ENCODE data around the gene MPO.

The MPO gene

DNA sequence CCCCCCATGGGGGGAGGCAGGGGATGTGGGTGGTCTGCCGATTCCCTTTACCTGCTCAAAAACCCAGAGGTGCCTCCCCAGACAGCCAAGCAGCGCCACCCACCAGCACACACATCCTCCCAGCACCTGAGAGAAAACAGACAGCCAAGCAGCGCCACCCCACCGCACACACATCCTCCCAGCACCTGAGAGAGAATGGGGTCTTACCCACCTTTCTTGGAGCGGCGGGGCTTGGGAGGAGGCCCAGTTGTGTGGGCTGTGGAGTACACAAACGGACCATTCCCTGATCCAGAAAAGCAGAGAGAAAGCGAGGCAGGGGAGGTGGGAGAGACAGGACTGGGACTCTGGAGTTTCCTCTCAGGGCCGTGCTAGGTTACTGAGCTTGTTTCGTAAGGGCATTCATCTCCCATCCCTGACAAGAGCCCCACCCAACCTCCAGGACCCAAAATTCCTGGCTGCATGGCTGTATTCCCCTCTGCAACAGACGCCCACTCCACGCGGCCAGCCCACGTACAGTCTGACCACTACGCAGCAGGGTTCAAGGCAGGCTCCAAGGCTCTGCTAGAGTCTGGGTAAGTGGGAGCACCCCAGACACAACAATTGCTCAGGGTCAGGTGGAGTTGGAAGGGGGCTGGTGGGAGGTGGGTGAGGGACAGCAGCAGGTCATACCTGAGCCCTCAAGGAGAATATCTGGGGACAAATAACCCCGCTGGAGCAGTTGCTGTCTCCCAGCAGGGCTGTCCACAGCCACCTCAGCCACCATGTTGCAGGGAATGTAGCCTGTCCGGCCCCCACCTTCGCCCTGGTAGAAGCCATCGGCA is 25.6 kb upstream of the MPO start:
- Histone ChIP-seq H2AK5ac (ENCODE audit: low read length, severe bottlenecking) (no peak overlapping the region), H3K4me2 (ENCODE audit: low read length, poor library complexity, severe bottlenecking) (no peak overlapping the region), H3K9me3 (ENCODE audit: control insufficient read depth, low read length) (no peaks in the 10 kb centered on the region), H3K4me3 (ENCODE audit: insufficient read depth in 1 of 2, low read depth in 1 of 2, low read length in 2 of 2) (no peak overlapping the region), H3K14ac (ENCODE audit: low read length in 2 of 2) (no peak overlapping the region), H3K9ac (ENCODE audit: low read length) (no peak overlapping the region), H4K91ac (ENCODE audit: low read length) (no peak overlapping the region), H4K8ac (ENCODE audit: low read length) (no peak overlapping the region), H3K18ac (ENCODE audit: low read depth in 1 of 2, low read length in 2 of 2) (no peak overlapping the region), H2BK15ac (ENCODE audit: low read depth, poor library complexity, severe bottlenecking) (no peak overlapping the region), H2BK12ac (ENCODE audit: low read length in 2 of 2) (no peak overlapping the region), H3K27ac (ENCODE audit: low read length, poor library complexity, severe bottlenecking) (no peak overlapping the region), H2BK120ac (ENCODE audit: low read depth, low read length) (no peak overlapping the region), H3K4ac (ENCODE audit: low read depth in 1 of 2, low read length in 2 of 2) (no peak overlapping the region), H3K36me3 (ENCODE audit: control insufficient read depth in 1 of 2, insufficient read depth in 2 of 2, low read depth in 1 of 2, low read length in 2 of 2) (no peaks in the 10 kb centered on the region), H2BK5ac (ENCODE audit: low read depth, low read length, poor library complexity, severe bottlenecking) (no peak overlapping the region), H3K27me3 (ENCODE audit: control insufficient read depth in 1 of 2, insufficient read depth in 1 of 2, low read length in 2 of 2) (peaks cover 31 to 66% of the 10 kb centered on the region in 2 experiments), H3K23ac (ENCODE audit: low read length in 2 of 2) (no peak overlapping the region), H3K79me1 (replicated peaks; ENCODE audit: low read length, poor library complexity, severe bottlenecking) (no peaks in the 10 kb centered on the region), H2AFZ (ENCODE audit: low read depth, low read length) (no peak overlapping the region), H3K4me1 (ENCODE audit: control insufficient read depth, insufficient read depth, low read depth, low read length) (no peaks in the 10 kb centered on the region)
- 84% methylated on average over 19 of the region's 19 CpGs for WGBS
- DNase-seq, result no peak

DNA sequence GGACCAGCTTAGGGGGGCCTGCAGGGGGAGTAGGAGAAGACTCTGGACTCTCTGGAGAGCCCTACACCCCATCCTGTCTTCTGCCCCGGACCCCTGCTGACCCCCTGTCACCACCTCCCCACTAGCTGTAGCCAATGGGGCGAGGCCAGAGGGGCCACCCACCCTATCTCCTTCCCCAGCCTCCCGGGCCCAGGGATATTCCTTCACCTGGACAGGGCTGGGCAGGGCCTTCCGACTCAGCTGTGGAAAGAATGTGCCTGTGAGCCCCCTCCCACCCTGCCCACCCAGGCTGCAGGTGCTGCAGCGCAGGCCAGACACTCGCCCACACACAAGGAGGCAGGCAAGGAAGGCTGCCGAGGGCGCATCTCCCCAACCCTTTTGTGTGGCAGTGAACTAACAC is 24.9 kb upstream of the MPO start:
- Histone ChIP-seq H2BK15ac (ENCODE audit: low read depth, poor library complexity, severe bottlenecking) (no peak overlapping the region), H3K4ac (ENCODE audit: low read depth in 1 of 2, low read length in 2 of 2) (no peak overlapping the region), H3K23ac (ENCODE audit: low read length in 2 of 2) (no peak overlapping the region), H2AFZ (ENCODE audit: low read depth, low read length) (no peak overlapping the region), H2AK5ac (ENCODE audit: low read length, severe bottlenecking) (no peak overlapping the region), H3K18ac (ENCODE audit: low read depth in 1 of 2, low read length in 2 of 2) (no peak overlapping the region), H3K27ac (ENCODE audit: low read length, poor library complexity, severe bottlenecking) (no peak overlapping the region), H4K8ac (ENCODE audit: low read length) (no peak overlapping the region), H3K27me3 (ENCODE audit: control insufficient read depth in 1 of 2, insufficient read depth in 1 of 2, low read length in 2 of 2) (peaks cover 32 to 69% of the 10 kb centered on the region in 2 experiments), H3K4me2 (ENCODE audit: low read length, poor library complexity, severe bottlenecking) (no peak overlapping the region), H3K9me3 (ENCODE audit: control insufficient read depth, low read length) (no peaks in the 10 kb centered on the region), H3K79me1 (replicated peaks; ENCODE audit: low read length, poor library complexity, severe bottlenecking) (no peaks in the 10 kb centered on the region), H3K36me3 (ENCODE audit: control insufficient read depth in 1 of 2, insufficient read depth in 2 of 2, low read depth in 1 of 2, low read length in 2 of 2) (no peaks in the 10 kb centered on the region), H3K4me1 (ENCODE audit: control insufficient read depth, insufficient read depth, low read depth, low read length) (no peaks in the 10 kb centered on the region), H2BK5ac (ENCODE audit: low read depth, low read length, poor library complexity, severe bottlenecking) (no peak overlapping the region), H2BK12ac (ENCODE audit: low read length in 2 of 2) (no peak overlapping the region), H3K9ac (ENCODE audit: low read length) (no peak overlapping the region), H4K91ac (ENCODE audit: low read length) (no peak overlapping the region), H3K4me3 (ENCODE audit: insufficient read depth in 1 of 2, low read depth in 1 of 2, low read length in 2 of 2) (no peak overlapping the region), H2BK120ac (ENCODE audit: low read depth, low read length) (no peak overlapping the region), H3K14ac (ENCODE audit: low read length in 2 of 2) (no peak overlapping the region)
- 73% methylated on average over 8 of the region's 8 CpGs for WGBS
- DNase-seq, result no peak

DNA sequence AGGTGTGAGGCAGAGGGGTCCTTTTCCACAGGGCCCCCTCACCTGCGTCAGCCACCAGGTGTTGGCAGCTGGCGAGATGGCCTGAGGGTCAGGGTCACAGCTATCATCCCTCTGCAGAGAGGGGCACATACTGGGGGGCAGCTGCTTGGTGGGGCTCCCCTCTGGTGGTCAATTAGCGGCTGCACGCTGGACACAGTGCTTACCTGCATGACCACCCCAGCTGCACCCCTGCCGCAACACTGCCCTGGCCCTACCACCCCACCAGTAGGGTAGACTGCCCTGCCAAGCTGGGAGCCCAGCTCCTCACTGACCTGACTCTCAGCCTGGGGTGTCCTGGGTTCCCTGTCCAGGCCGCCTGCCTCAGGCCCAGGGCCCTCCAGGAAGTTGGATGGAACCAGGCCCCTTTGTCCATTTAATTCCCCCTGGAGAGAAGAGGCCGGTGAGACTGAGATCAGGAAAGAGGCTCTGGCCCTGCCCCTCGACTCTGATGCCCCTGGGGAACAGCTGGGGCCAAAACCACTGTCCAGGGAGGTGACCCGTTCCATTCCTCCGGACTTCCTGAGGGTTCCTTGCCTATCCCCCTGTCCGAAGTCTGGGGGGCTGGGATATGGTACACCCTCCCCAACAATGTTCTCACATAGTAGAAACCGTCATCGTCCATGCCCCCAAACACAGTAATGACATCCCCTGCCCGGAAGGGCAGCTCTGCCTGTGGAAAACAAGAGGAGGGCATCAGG is 24.2 kb upstream of the MPO start:
- H3K4me3 ChIP-seq (ENCODE audit: insufficient read depth in 1 of 2, low read depth in 1 of 2, low read length in 2 of 2), result no peak overlapping the region
- no peak overlapping the region for H4K8ac ChIP-seq (ENCODE audit: low read length)
- H3K27me3 ChIP-seq (ENCODE audit: control insufficient read depth in 1 of 2, insufficient read depth in 1 of 2, low read length in 2 of 2), result peaks cover 36 to 74% of the 10 kb centered on the region in 2 experiments
- H2BK120ac ChIP-seq (ENCODE audit: low read depth, low read length), result no peak overlapping the region
- H2BK5ac ChIP-seq (ENCODE audit: low read depth, low read length, poor library complexity, severe bottlenecking), result no peak overlapping the region
- H3K79me1 ChIP-seq (replicated peaks; ENCODE audit: low read length, poor library complexity, severe bottlenecking), result no peaks in the 10 kb centered on the region
- H3K9ac ChIP-seq (ENCODE audit: low read length), result no peak overlapping the region
- no peak overlapping the region for H3K27ac ChIP-seq (ENCODE audit: low read length, poor library complexity, severe bottlenecking)
- no peak overlapping the region for H2AK5ac ChIP-seq (ENCODE audit: low read length, severe bottlenecking)
- no peaks in the 10 kb centered on the region for H3K4me1 ChIP-seq (ENCODE audit: control insufficient read depth, insufficient read depth, low read depth, low read length)
- peak overlapping the region; percentile 2 for H4K91ac ChIP-seq (ENCODE audit: low read length)
- H3K36me3 ChIP-seq (ENCODE audit: control insufficient read depth in 1 of 2, insufficient read depth in 2 of 2, low read depth in 1 of 2, low read length in 2 of 2), result no peaks in the 10 kb centered on the region
- DNase-seq, result no peak
- 86% methylated on average over 14 of the region's 14 CpGs for WGBS
- no peak overlapping the region for H3K23ac ChIP-seq (ENCODE audit: low read length in 2 of 2)
- no peak overlapping the region for H2BK15ac ChIP-seq (ENCODE audit: low read depth, poor library complexity, severe bottlenecking)
- no peak overlapping the region for H3K14ac ChIP-seq (ENCODE audit: low read length in 2 of 2)
- H2BK12ac ChIP-seq (ENCODE audit: low read length in 2 of 2), result no peak overlapping the region
- no peak overlapping the region for H3K18ac ChIP-seq (ENCODE audit: low read depth in 1 of 2, low read length in 2 of 2)
- no peak overlapping the region for H3K4me2 ChIP-seq (ENCODE audit: low read length, poor library complexity, severe bottlenecking)
- no peaks in the 10 kb centered on the region for H3K9me3 ChIP-seq (ENCODE audit: control insufficient read depth, low read length)
- no peak overlapping the region for H2AFZ ChIP-seq (ENCODE audit: low read depth, low read length)
- no peak overlapping the region for H3K4ac ChIP-seq (ENCODE audit: low read depth in 1 of 2, low read length in 2 of 2)

DNA sequence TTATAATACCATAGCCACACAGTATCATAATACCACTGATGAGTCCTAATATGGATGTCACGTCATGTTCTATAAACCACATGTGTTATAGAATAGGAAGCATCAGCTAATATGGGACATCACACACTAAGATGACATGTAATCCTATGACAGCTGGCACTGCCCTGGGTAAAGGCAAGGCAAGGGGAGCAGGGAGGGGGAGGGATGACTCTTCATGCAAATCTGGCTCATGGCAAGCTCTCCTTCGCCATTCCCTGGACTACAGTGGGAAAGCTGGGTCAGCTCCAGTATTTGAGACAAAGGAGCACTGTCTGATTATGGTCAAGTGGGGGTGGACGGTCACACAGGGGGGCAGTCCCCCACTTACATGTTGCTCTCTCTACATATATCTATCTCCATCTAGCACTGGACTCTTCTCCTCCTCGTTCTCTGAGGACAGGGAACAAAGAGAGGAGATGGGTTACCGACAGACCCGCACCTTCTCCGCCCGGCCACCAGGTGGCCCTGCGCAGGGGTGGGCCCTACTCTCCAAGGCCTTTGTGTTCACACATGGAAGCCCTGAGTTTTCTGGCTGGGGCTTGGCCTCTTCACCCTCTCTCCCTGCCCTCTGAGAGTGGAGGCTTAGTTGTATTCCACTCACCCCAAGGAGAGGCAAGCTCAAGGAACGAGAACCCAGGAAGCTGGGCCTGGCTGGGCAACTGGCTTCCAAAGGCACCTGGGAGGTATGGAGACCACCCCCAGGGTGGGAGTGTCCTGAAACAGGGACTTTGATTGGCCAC is 23.4 kb upstream of the MPO start:
- Histone ChIP-seq H3K27ac (ENCODE audit: low read length, poor library complexity, severe bottlenecking) (no peak overlapping the region), H2BK120ac (ENCODE audit: low read depth, low read length) (no peak overlapping the region), H2AFZ (ENCODE audit: low read depth, low read length) (no peak overlapping the region), H3K36me3 (ENCODE audit: control insufficient read depth in 1 of 2, insufficient read depth in 2 of 2, low read depth in 1 of 2, low read length in 2 of 2) (no peaks in the 10 kb centered on the region), H3K23ac (ENCODE audit: low read length in 2 of 2) (no peak overlapping the region), H3K4ac (ENCODE audit: low read depth in 1 of 2, low read length in 2 of 2) (no peak overlapping the region), H2AK5ac (ENCODE audit: low read length, severe bottlenecking) (no peak overlapping the region), H3K4me2 (ENCODE audit: low read length, poor library complexity, severe bottlenecking) (no peak overlapping the region), H3K9me3 (ENCODE audit: control insufficient read depth, low read length) (no peaks in the 10 kb centered on the region), H3K4me3 (ENCODE audit: insufficient read depth in 1 of 2, low read depth in 1 of 2, low read length in 2 of 2) (no peak overlapping the region), H3K79me1 (replicated peaks; ENCODE audit: low read length, poor library complexity, severe bottlenecking) (no peaks in the 10 kb centered on the region), H3K27me3 (ENCODE audit: control insufficient read depth in 1 of 2, insufficient read depth in 1 of 2, low read length in 2 of 2) (peaks cover 32 to 71% of the 10 kb centered on the region in 2 experiments), H2BK15ac (ENCODE audit: low read depth, poor library complexity, severe bottlenecking) (no peak overlapping the region), H2BK12ac (ENCODE audit: low read length in 2 of 2) (no peak overlapping the region), H3K9ac (ENCODE audit: low read length) (no peak overlapping the region), H4K8ac (ENCODE audit: low read length) (no peak overlapping the region), H2BK5ac (ENCODE audit: low read depth, low read length, poor library complexity, severe bottlenecking) (no peak overlapping the region), H3K4me1 (ENCODE audit: control insufficient read depth, insufficient read depth, low read depth, low read length) (no peaks in the 10 kb centered on the region), H3K14ac (ENCODE audit: low read length in 2 of 2) (no peak overlapping the region), H3K18ac (ENCODE audit: low read depth in 1 of 2, low read length in 2 of 2) (no peak overlapping the region), H4K91ac (ENCODE audit: low read length) (no peak overlapping the region)
- DNase-seq, result peak; percentile 34
- WGBS, result 34% methylated on average over 10 of the region's 10 CpGs
